Measurements from ENCODE around the gene FBXL17. TPM values are rescaled to one million over a fixed set of nuclear protein-coding genes. Genes with fewer than 3 reads are reported as not detected.
A peak's percentile ranks its signal among the peaks of the same experiment; 100 is the strongest.

Gene FBXL17
- polyA plus RNA-seq, 1 of the 3 experiments (the other 2 are of a cell fraction): 4.4 TPM

DNA sequence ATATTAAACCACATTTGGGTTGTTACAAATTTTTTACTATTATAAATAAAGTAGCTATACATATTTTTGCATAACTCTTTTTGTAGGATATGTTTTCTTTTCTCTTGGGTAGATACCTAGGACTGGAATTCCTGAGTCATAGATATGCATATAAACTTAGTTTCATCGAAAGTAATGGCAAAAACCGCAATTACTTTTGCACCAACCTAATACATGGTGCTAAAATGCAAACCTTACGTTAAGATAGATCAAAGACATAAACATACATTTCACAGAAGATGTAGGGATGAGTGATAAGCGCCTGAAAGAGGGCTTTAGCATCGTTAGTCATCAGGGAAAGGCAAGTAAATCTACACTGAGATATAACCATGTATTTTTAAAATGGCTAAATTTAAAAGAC lies 532.8 kb downstream of the FBXL17 start:
- no peaks in the 10 kb centered on the region for H3K36me3 ChIP-seq (replicated peaks in 1 of 2; ENCODE audit: control insufficient read depth in 1 of 2, insufficient read depth in 2 of 2, low read length in 1 of 2)
- no peak overlapping the region for H2AFZ ChIP-seq (ENCODE audit: low read depth)
- no peak overlapping the region for H3K27ac ChIP-seq (ENCODE audit: low read depth in 2 of 2, low read length in 1 of 2)
- no peaks in the 10 kb centered on the region for H3K9me2 ChIP-seq
- 83% methylated on average over 5 of the region's 5 CpGs for WGBS (ENCODE audit: low lambda C conversion rate)
- H3K79me2 ChIP-seq (ENCODE audit: insufficient read depth): no peaks in the 10 kb centered on the region
- no peak for DNase-seq
- ChIA-PET CTCF (no interaction called here), POLR2A (no interaction called here)
- H3K9ac ChIP-seq: no peak overlapping the region
- no peak for TF ChIP-seq EP300 (IDR thresholded peaks at IDR 0.05; ENCODE audit: borderline replicate concordance in 1 of 2, low read depth in 1 of 2, low read length in 1 of 2)
- H4K20me1 ChIP-seq (ENCODE audit: insufficient read depth): no peaks in the 10 kb centered on the region
- no peaks in the 10 kb centered on the region for H3K27me3 ChIP-seq (ENCODE audit: insufficient read depth)
- H3F3A ChIP-seq (replicated peaks; ENCODE audit: insufficient read depth): no peaks in the 10 kb centered on the region
- no peaks in the 10 kb centered on the region for H3K4me1 ChIP-seq (ENCODE audit: control insufficient read depth in 1 of 2, insufficient read depth in 2 of 2, low read depth in 1 of 2, low read length in 1 of 2)
- H3K4me2 ChIP-seq: no peak overlapping the region
- no peak overlapping the region for H3K4me3 ChIP-seq (ENCODE audit: low read depth in 2 of 2, low read length in 1 of 2)
- no peaks in the 10 kb centered on the region for H3K9me3 ChIP-seq

GRCh38 chr5:107840592-107840991 lies 541.3 kb downstream of the FBXL17 start:
- Histone ChIP-seq H3K4me3 (ENCODE audit: low read depth in 2 of 2, low read length in 1 of 2) (no peak overlapping the region), H3K9me3 (no peaks in the 10 kb centered on the region), H3K4me2 (no peak overlapping the region), H3K27me3 (ENCODE audit: insufficient read depth) (no peaks in the 10 kb centered on the region; the same call in 1 of the 2 replicates), H3K79me2 (ENCODE audit: insufficient read depth) (no peaks in the 10 kb centered on the region), H3F3A (replicated peaks; ENCODE audit: insufficient read depth) (no peaks in the 10 kb centered on the region), H3K27ac (ENCODE audit: low read depth in 2 of 2, low read length in 1 of 2) (no peak overlapping the region), H3K9ac (no peak overlapping the region), H3K9me2 (no peaks in the 10 kb centered on the region), H3K4me1 (ENCODE audit: control insufficient read depth in 1 of 2, insufficient read depth in 2 of 2, low read depth in 1 of 2, low read length in 1 of 2) (peaks cover 0 to 4% of the 10 kb centered on the region in 2 experiments; a peak in 1 of 4 replicates), H4K20me1 (ENCODE audit: insufficient read depth) (no peaks in the 10 kb centered on the region), H3K36me3 (replicated peaks in 1 of 2; ENCODE audit: control insufficient read depth in 1 of 2, insufficient read depth in 2 of 2, low read length in 1 of 2) (no peaks in the 10 kb centered on the region), H2AFZ (ENCODE audit: low read depth) (no peak overlapping the region)
- 36% methylated on average over 4 of the region's 4 CpGs for WGBS (ENCODE audit: low lambda C conversion rate)
- ChIA-PET POLR2A (no interaction called here), CTCF (no interaction called here)
- DNase-seq: peak; percentile 35
- TF ChIP-seq EP300 (IDR thresholded peaks at IDR 0.05; ENCODE audit: borderline replicate concordance in 1 of 2, low read depth in 1 of 2, low read length in 1 of 2) (no peak; a peak in 1 of 4 replicates), GATA2 (CRISPR knock-in tag; IDR thresholded peaks at IDR 0.05) (peak; percentile 70)

- Histone ChIP-seq H3K4me1 (ENCODE audit: control insufficient read depth in 1 of 2, insufficient read depth in 2 of 2, low read depth in 1 of 2, low read length in 1 of 2) (peaks cover 0 to 4% of the 10 kb centered on the region in 2 experiments; a peak in 1 of 4 replicates), H3K4me2 (no peak overlapping the region), H3F3A (replicated peaks; ENCODE audit: insufficient read depth) (no peaks in the 10 kb centered on the region), H4K20me1 (ENCODE audit: insufficient read depth) (no peaks in the 10 kb centered on the region), H3K36me3 (replicated peaks in 1 of 2; ENCODE audit: control insufficient read depth in 1 of 2, insufficient read depth in 2 of 2, low read length in 1 of 2) (no peaks in the 10 kb centered on the region), H3K9me2 (no peaks in the 10 kb centered on the region), H3K27ac (ENCODE audit: low read depth in 2 of 2, low read length in 1 of 2) (no peak overlapping the region), H3K4me3 (ENCODE audit: low read depth in 2 of 2, low read length in 1 of 2) (no peak overlapping the region), H3K9me3 (no peaks in the 10 kb centered on the region), H3K79me2 (ENCODE audit: insufficient read depth) (no peaks in the 10 kb centered on the region), H3K27me3 (ENCODE audit: insufficient read depth) (no peaks in the 10 kb centered on the region; the same call in 1 of the 2 replicates), H2AFZ (ENCODE audit: low read depth) (no peak overlapping the region), H3K9ac (no peak overlapping the region)
- ChIA-PET POLR2A (no interaction called here), CTCF (no interaction called here)
- 79% methylated on average over 3 of the region's 3 CpGs for WGBS (ENCODE audit: low lambda C conversion rate)
- peak; percentile 4 for DNase-seq
- TF ChIP-seq RFX5 (IDR thresholded peaks at IDR 0.05; ENCODE audit: low read length) (no peak), RCOR1 (IDR thresholded peaks at IDR 0.05; ENCODE audit: low read length) (no peak), EP300 (IDR thresholded peaks at IDR 0.05; ENCODE audit: borderline replicate concordance in 1 of 2, low read depth in 1 of 2, low read length in 1 of 2) (no peak), EZH2phosphoT487 (IDR thresholded peaks at IDR 0.05; ENCODE audit: borderline replicate concordance, low read depth) (no peak), GABPA (IDR thresholded peaks at IDR 0.05; ENCODE audit: low read depth) (no peak), TCF12 (IDR thresholded peaks at IDR 0.05) (no peak), ZBTB33 (IDR thresholded peaks at IDR 0.05; ENCODE audit: borderline replicate concordance, low read depth) (no peak), MAX (IDR thresholded peaks at IDR 0.05; ENCODE audit: low read depth) (no peak), TAF1 (IDR thresholded peaks at IDR 0.05; ENCODE audit: borderline replicate concordance, low read depth, low read length) (no peak)
Measured at GRCh38 chr5:107840161-107840560, 541.7 kb downstream of the FBXL17 start.

Measured in SK-N-SH (cell line).